ENCODE data around the gene UNG. TPM values are rescaled to one million over a fixed set of nuclear protein-coding genes. Genes with fewer than 3 reads are reported as not detected.

Gene UNG
- total RNA-seq, 4 donors from 2014 or later, result 28.0 to 43.1 (median 38.7) TPM

GRCh38 chr12:109058773-109059172, 38.6 kb upstream of the UNG start:
- Histone ChIP-seq H3K4me1 (peaks cover 0 to 9% (median 6%) of the 10 kb centered on the region in 3 donors), H3K9me3 (no peaks in the 10 kb centered on the region), H3K4me3 (no peak overlapping the region), H3K27me3 (no peaks in the 10 kb centered on the region), H3K27ac (no peak overlapping the region), H3K36me3 (peaks cover 0 to 65% (median 0%) of the 10 kb centered on the region in 3 donors)
- intact Hi-C loops (cut with DNase I), result no loop called here
- 91 to 96% methylated on average over 6 of the region's 6 CpGs for WGBS, 2 donors
- TF ChIP-seq CTCF (IDR thresholded peaks at IDR 0.05), result no peak
- TF ChIP-seq POLR2A (IDR thresholded peaks at IDR 0.05), result no peak
- DNase-seq, result no peak

- intact Hi-C loops (cut with DNase I), result no loop called here
- Histone ChIP-seq H3K36me3 (peaks cover 0 to 74% (median 0%) of the 10 kb centered on the region in 3 donors), H3K9me3 (no peaks in the 10 kb centered on the region), H3K4me3 (no peak overlapping the region), H3K27me3 (no peaks in the 10 kb centered on the region), H3K27ac (no peak overlapping the region), H3K4me1 (no peaks in the 10 kb centered on the region)
- TF ChIP-seq CTCF (IDR thresholded peaks at IDR 0.05) (no peak), POLR2A (IDR thresholded peaks at IDR 0.05) (no peak)
- no peak for DNase-seq
- 88 to 100% methylated on average over 1 to 3 of the region's 3 CpGs for WGBS, 2 donors
These were observed 33.3 kb upstream of the UNG start for GRCh38 chr12:109064143-109064542.

GRCh38 chr12:109065154-109065852, 32.1 kb upstream of the UNG start:
- Histone ChIP-seq H3K4me3 (no peak overlapping the region), H3K27me3 (no peaks in the 10 kb centered on the region), H3K4me1 (no peaks in the 10 kb centered on the region), H3K36me3 (peaks cover 0 to 74% (median 0%) of the 10 kb centered on the region in 3 donors), H3K9me3 (no peaks in the 10 kb centered on the region), H3K27ac (no peak overlapping the region)
- intact Hi-C loops (cut with DNase I), result no loop called here
- DNase-seq, result no peak
- WGBS, 2 donors, result 79 to 81% methylated on average over 5 of the region's 5 CpGs
- no peak for TF ChIP-seq CTCF (IDR thresholded peaks at IDR 0.05)
- TF ChIP-seq POLR2A (IDR thresholded peaks at IDR 0.05), result no peak

- Histone ChIP-seq H3K4me1 (no peaks in the 10 kb centered on the region), H3K36me3 (peaks cover 0 to 74% (median 0%) of the 10 kb centered on the region in 3 donors), H3K4me3 (no peak overlapping the region), H3K27ac (no peak overlapping the region), H3K9me3 (no peaks in the 10 kb centered on the region), H3K27me3 (no peaks in the 10 kb centered on the region)
- WGBS, 2 donors, result 56% methylated on average over 1 of the region's 1 CpG; no CpG with 5 or more reads in 1 of the 2 donors
- no peak for DNase-seq
- intact Hi-C loops (cut with DNase I), result no loop called here
- TF ChIP-seq POLR2A (IDR thresholded peaks at IDR 0.05) (no peak), CTCF (IDR thresholded peaks at IDR 0.05) (no peak)
These were observed 31.6 kb upstream of the UNG start for GRCh38 chr12:109065853-109066193.

- Histone ChIP-seq H3K4me1 (no peaks in the 10 kb centered on the region), H3K4me3 (no peak overlapping the region), H3K9me3 (no peaks in the 10 kb centered on the region), H3K27ac (no peak overlapping the region), H3K36me3 (peaks cover 0 to 78% (median 5%) of the 10 kb centered on the region in 3 donors), H3K27me3 (no peaks in the 10 kb centered on the region)
- 89 to 90% methylated on average over 17 of the region's 17 CpGs for WGBS, 2 donors
- intact Hi-C loops (cut with DNase I), result no loop called here
- no peak for DNase-seq
- TF ChIP-seq CTCF (IDR thresholded peaks at IDR 0.05) (no peak), POLR2A (IDR thresholded peaks at IDR 0.05) (no peak)
These were observed 27.8 kb upstream of the UNG start for GRCh38 chr12:109069307-109070271.
